Stimulated activated naive CD8-positive, alpha-beta T cell treated with anti-CD3 and anti-CD28 coated beads, Interleukin-15, Interleukin-2, amounts not matched to agents 100 U/mL and 50 U/mL, for 24 hours (primary cell): ENCODE results near the gene SRL.
A peak's percentile ranks its signal among the peaks of the same experiment; 100 is the strongest.

Experiments used
- ATAC-seq: fragments of 150-1000 bp; cut with Tn5 transposase; one replicate; pipeline ENCODE4 v1.10.0; 2021
- DNase-seq: peaks from one replicate; pipeline ENCODE4 v3.0.0; 2021

The SRL gene

GRCh38 chr16:4241928-4242283 lies at the start of gene SRL:
SRL (minus strand) TSS chr16:4242080; CDS start chr16:4242067, 13 bp downstream.
- DNase-seq, result no peak
- ATAC-seq, result no peak

DNA sequence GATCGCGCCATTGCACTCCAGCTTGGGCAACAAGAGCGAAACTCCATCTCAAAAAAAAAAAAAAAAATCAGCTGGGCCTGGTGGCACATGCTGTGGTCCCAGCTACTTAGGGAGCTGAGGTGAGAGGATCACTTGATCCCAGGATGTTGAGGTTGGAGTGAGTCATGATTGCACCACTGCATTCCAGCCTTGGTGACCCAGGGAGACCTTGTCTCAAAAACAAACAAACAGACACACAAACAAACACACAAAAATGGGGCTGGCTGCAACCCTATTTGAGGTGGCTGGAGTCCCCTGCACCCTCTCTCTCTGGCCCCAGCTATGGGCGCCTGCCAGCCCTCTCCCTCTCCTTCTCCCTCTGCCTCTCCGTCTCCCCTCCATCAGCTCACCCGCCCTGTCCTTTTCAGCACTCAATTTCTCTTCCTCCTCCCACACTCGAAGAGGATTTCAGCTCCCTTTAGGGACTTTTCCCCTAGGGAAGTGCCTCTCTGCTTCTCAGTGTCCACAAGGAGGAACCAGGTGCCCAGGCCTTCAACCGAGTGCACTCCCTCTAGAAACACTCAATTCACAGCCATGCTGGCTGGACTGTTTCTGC lies 48.5 kb upstream of the SRL start:
- no peak for DNase-seq
- no peak for ATAC-seq

- DNase-seq (peak; percentile 89), ATAC-seq (peak; percentile 92)
Measured at GRCh38 chr16:4288148-4288921, 46.5 kb upstream of the SRL start.

- ATAC-seq (no peak), DNase-seq (no peak)
Measured at GRCh38 chr16:4285167-4285566, 43.3 kb upstream of the SRL start.

GRCh38 chr16:4283939-4284338 lies 42.1 kb upstream of the SRL start:
- DNase-seq (no peak), ATAC-seq (no peak)

GRCh38 chr16:4283441-4283840 lies 41.6 kb upstream of the SRL start:
- ATAC-seq (no peak), DNase-seq (no peak)

DNA sequence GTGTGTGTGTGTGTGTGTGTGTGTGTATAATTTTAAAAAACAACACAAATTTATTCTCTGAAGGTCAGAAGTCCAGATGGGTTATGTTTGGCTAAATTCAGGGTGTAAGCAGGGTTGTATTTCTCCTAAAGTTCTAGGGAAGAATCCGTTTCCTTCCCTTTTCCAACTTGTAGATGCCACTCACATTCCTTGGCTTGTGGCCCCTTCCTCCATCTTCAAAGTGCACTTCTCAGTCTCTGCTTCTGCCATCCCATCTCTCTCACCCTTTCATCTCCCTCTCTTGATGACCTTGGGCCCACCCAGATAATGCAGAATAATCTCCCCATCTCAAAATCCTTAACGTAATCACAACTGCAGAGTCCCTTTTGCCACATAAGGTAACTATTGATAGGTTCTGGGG lies 38.7 kb upstream of the SRL start:
- ATAC-seq (no peak), DNase-seq (no peak)

GRCh38 chr16:4277987-4278513 lies 36.2 kb upstream of the SRL start:
- ATAC-seq, result no peak
- DNase-seq, result no peak

GRCh38 chr16:4275861-4276260 lies 34.0 kb upstream of the SRL start:
- no peak for DNase-seq
- no peak for ATAC-seq

DNA sequence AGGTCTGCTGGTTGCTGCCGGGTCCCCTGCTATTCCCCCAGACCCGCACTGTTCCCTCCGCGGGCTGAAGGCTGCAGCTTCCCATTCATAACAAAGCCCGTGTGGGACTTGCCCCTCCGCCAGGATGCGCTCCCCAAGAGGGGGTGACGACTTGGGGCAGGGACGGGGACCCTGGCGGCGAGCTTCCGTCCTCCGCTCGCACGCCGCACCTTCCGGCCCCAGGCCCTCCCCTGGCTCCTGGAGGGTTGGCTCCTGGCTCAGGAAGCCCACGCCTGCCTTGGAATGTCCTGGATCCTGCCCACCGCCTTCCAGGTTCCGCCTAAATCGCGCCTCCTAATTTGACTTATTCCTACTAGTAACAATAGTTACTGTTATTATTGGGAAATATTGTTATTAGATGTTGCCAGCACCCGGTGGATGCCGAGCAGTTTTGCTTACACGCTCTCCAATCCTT lies 32.0 kb upstream of the SRL start:
- DNase-seq, result peak; percentile 72
- peak; percentile 10 for ATAC-seq

DNA sequence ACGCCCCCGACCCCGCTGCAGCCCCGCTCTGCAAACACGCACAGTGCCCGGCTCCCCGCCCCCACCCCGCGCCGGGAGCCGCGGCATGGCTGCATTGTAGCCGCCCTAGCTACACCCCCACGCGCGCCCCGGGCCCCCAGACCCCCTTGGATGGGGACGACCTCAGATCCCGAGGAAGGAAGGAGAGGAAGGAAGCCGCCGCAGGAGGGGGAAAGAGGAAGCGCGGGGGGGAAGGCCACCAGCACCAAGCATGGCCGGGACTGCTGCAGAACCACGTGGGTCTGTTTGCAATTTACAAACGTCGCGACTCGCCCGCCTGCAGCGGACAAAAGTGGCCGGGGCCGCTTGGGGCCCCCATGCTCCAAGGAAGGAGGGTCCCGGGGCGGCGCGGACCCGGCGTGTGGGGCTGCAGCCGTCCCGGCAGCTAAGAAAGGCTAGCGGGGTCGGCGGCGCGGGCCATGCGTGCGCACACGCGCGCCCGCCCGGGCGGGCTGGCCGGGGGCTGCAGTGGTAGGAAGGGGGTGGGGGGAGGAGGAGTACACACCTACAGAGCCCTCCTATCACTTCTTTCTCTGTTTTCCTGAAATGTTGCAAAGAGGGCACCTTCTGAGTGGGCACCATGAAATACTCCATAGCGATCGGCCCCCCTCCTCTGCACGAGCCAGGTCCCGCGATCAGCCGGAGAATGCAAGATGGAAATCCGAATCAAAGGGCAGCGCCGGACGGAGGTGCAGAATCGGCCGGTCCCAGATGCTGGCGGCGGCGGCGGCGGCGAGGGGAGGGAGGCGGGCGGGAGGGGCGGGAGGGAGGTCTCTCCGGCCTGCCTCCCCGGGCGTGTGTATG lies 30.5 kb upstream of the SRL start:
- DNase-seq (no peak), ATAC-seq (peak; percentile 1)

- ATAC-seq (peak; percentile 79), DNase-seq (peak; percentile 89)
Measured at GRCh38 chr16:4271176-4272113, 29.6 kb upstream of the SRL start.

GRCh38 chr16:4270595-4270994 lies 28.7 kb upstream of the SRL start:
- peak; percentile 13 for DNase-seq
- no peak for ATAC-seq

- ATAC-seq, result no peak
- no peak for DNase-seq
Measured at GRCh38 chr16:4270091-4270490, 28.2 kb upstream of the SRL start.

GRCh38 chr16:4266372-4266771 lies 24.5 kb upstream of the SRL start:
- no peak for ATAC-seq
- no peak for DNase-seq

GRCh38 chr16:4265676-4266075 lies 23.8 kb upstream of the SRL start:
- ATAC-seq, result no peak
- DNase-seq, result no peak

GRCh38 chr16:4264546-4264945 lies 22.7 kb upstream of the SRL start:
- no peak for ATAC-seq

DNA sequence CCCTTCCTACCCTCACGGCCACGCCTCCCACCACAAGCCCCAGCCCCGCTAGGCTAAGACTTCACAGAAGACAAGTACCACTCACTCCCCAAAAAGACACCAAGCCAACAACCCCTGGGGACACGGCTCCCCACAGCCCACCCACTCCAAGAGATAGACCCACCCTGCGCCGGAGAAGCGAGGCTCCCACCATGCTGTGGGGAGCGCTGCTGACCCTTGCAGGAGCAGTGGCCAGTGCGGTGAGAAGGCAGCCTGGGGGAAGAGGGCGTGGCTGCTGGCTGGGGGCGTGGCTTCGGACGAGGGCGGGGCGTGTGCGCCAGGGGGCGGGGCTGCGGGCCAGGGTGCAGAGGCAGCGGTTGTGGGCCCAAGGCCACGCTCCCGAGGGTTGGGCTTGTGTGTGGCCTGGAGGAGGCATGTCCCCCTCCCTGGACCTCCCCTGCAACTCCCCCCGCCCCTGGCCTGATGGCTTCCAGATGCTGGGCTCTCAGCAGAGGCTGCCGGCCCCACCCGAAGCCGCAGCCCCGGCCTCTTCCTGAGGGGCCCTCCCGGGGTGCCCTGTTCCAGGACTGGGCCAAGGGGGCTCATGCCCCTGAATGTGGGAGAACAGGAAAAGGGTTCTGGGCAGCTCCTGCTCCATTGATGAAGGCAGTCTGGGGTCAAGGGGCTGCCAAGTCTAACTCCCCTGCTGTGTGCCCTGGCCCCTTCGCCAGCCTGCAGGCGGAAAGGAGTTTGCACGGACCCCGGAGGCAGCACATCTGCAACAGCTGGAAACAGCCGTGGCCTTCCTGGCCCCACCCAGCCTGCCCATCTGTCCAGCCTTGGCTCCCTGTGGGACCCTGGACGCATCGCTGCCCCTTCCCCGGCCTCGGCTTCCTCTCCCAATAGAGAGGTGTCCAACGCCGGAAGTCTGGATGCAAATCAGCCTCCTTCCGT lies 21.9 kb upstream of the SRL start:
- ATAC-seq, result peak; percentile 24

More at GRCh38 chr16:4264546-4264945, 22.7 kb upstream of the SRL start:
- DNase-seq, result no peak

GRCh38 chr16:4262303-4262835 lies 20.5 kb upstream of the SRL start:
- ATAC-seq (no peak), DNase-seq (no peak)

More for the DNA sequence above, 21.9 kb upstream of the SRL start:
- peak; percentile 40 for DNase-seq

- DNase-seq (peak; percentile 67), ATAC-seq (peak; percentile 57)
Measured at GRCh38 chr16:4261557-4262172, 19.8 kb upstream of the SRL start.
